ENCODE results near the gene CDCA5.

Gene CDCA5

GRCh38 chr11:65071907-65072630, 11.8 kb downstream of the CDCA5 start:
- DNase-seq (ENCODE audit: low read depth): no peak

GRCh38 chr11:65069217-65069616, 14.6 kb downstream of the CDCA5 start:
- DNase-seq (ENCODE audit: low read depth): no peak

- DNase-seq (ENCODE audit: low read depth): no peak
These were observed 16.4 kb downstream of the CDCA5 start for GRCh38 chr11:65067446-65067845.

- DNase-seq (ENCODE audit: low read depth): no peak
These were observed 17.0 kb downstream of the CDCA5 start for GRCh38 chr11:65066805-65067291.

GRCh38 chr11:65066315-65066714, 17.5 kb downstream of the CDCA5 start:
- DNase-seq (ENCODE audit: low read depth): no peak

- DNase-seq (ENCODE audit: low read depth): no peak
These were observed 18.0 kb downstream of the CDCA5 start for GRCh38 chr11:65065851-65066250.

GRCh38 chr11:65064847-65065240, 19.0 kb downstream of the CDCA5 start:
- DNase-seq (ENCODE audit: low read depth): no peak

GRCh38 chr11:65063532-65063931, 20.3 kb downstream of the CDCA5 start:
- DNase-seq (ENCODE audit: low read depth): no peak

- no peak for DNase-seq (ENCODE audit: low read depth)
These were observed 22.9 kb downstream of the CDCA5 start for GRCh38 chr11:65060913-65061408.

GRCh38 chr11:65059959-65060824, 23.6 kb downstream of the CDCA5 start:
- DNase-seq (ENCODE audit: low read depth): no peak

- DNase-seq (ENCODE audit: low read depth): no peak
These were observed 24.3 kb downstream of the CDCA5 start for GRCh38 chr11:65059523-65059922.

GRCh38 chr11:65058419-65059054, 25.3 kb downstream of the CDCA5 start, which contains the start of gene NAALADL1:
Gene NAALADL1, minus strand, starts transcription at chr11:65058553. Its CDS starts 32 bp downstream, at chr11:65058521.
- no peak for DNase-seq (ENCODE audit: low read depth)

GRCh38 chr11:65058012-65058411, 25.8 kb downstream of the CDCA5 start:
- DNase-seq (ENCODE audit: low read depth): no peak

- no peak for DNase-seq (ENCODE audit: low read depth)
These were observed 26.3 kb downstream of the CDCA5 start for GRCh38 chr11:65057526-65057925.

GRCh38 chr11:65056999-65057398, 26.8 kb downstream of the CDCA5 start:
- DNase-seq (ENCODE audit: low read depth): no peak

- DNase-seq (ENCODE audit: low read depth): no peak
These were observed 28.3 kb downstream of the CDCA5 start for GRCh38 chr11:65055538-65055937.

- no peak for DNase-seq (ENCODE audit: low read depth)
These were observed 29.9 kb downstream of the CDCA5 start for GRCh38 chr11:65053827-65054508.

- no peak for DNase-seq (ENCODE audit: low read depth)
These were observed 32.4 kb downstream of the CDCA5 start for GRCh38 chr11:65051398-65051858.

- no peak for DNase-seq (ENCODE audit: low read depth)
These were observed 36.0 kb downstream of the CDCA5 start for GRCh38 chr11:65047581-65048422.

GRCh38 chr11:65045728-65046127, 38.1 kb downstream of the CDCA5 start:
- DNase-seq (ENCODE audit: low read depth): no peak

GRCh38 chr11:65045061-65045460, 38.8 kb downstream of the CDCA5 start:
- DNase-seq (ENCODE audit: low read depth): no peak
